T follicular helper cell (primary cell): ENCODE results near the gene SLC6A6.
"Not testable (repeated sequence)": the region's sequence is repeated elsewhere in the genome, so short reads cannot be mapped to it uniquely, and the experiment has no call there.

Experiments used
- DNase-seq: peaks from one replicate; pipeline ENCODE4 v3.0.0-alpha.2; 2020; ENCODE audit warnings: low read depth

SLC6A6 gene

GRCh38 chr3:14435175-14436014, 33.0 kb downstream of the SLC6A6 start:
- no peak for DNase-seq

DNA sequence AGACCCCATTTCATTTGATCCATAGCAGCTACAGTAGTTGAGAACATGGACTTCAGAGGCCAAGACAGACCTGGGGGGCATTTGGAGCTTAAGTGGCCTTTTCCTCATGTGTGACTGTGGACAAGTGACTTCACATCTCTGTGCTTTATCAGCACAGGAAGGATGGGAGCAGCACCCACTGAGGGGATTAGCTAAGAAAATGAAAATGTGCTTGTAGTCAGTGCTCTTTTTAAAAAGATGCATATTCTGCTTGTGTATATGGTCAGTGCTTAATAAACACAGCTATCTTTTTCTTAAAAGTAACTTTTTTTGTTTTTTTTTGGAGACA, 34.5 kb downstream of the SLC6A6 start:
- no peak for DNase-seq

DNA sequence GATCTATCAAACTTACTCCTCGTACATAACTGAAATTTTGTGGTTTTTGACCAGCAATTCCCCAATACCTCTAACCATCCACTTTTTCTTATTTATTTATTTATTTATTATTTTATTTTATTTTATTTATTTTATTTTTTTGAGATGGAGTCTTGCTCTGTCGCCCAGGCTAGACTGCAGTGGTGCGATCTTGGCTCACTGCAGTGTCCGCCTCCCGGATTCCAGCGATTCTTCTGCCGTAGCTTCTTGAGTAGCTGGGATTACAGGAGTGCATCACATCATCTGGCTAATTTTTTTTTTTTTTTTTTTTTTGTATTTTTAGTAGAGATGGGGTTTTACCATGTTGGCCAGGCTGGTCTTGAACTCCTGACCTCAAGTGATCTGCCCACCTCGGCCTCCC, 35.3 kb downstream of the SLC6A6 start:
- DNase-seq = not testable (repeated sequence)

- DNase-seq = no peak
These were observed 35.9 kb downstream of the SLC6A6 start for GRCh38 chr3:14438262-14438661.

GRCh38 chr3:14438929-14439328, 36.5 kb downstream of the SLC6A6 start:
- DNase-seq = no peak

GRCh38 chr3:14439501-14440167, 37.2 kb downstream of the SLC6A6 start:
- DNase-seq = no peak

- no peak for DNase-seq
These were observed 37.7 kb downstream of the SLC6A6 start for GRCh38 chr3:14440168-14440518.

GRCh38 chr3:14440531-14441239, 38.3 kb downstream of the SLC6A6 start:
- no peak for DNase-seq

GRCh38 chr3:14441240-14441919, 39.0 kb downstream of the SLC6A6 start:
- DNase-seq = no peak

- DNase-seq = no peak
These were observed 39.5 kb downstream of the SLC6A6 start for GRCh38 chr3:14441920-14442300.

- no peak for DNase-seq
These were observed 42.0 kb downstream of the SLC6A6 start for GRCh38 chr3:14444380-14444779.

DNA sequence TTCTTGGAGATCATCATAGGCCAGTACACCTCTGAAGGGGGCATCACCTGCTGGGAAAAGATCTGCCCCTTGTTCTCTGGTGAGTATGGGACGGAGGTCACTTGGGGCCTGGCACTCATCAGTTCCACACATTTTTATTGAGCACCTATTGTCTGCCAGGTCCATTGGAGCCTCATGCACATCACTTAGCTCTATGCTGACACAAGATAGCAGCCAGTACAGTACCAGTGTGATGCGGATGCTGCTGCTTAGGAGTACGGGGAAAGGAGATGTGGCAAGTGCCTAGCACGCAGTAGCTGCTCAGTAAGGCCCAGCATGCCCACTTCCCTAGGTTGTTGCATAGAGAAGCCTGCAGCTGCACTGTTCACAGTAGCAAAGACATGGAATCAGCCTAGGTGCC, 43.4 kb downstream of the SLC6A6 start:
- DNase-seq = no peak

- DNase-seq = no peak
These were observed 44.7 kb downstream of the SLC6A6 start for GRCh38 chr3:14446988-14447570.

GRCh38 chr3:14448063-14448462, 45.7 kb downstream of the SLC6A6 start:
- no peak for DNase-seq

GRCh38 chr3:14448756-14449727, 46.6 kb downstream of the SLC6A6 start:
- DNase-seq = no peak

- DNase-seq = no peak
These were observed 48.1 kb downstream of the SLC6A6 start for GRCh38 chr3:14450506-14450905.

DNA sequence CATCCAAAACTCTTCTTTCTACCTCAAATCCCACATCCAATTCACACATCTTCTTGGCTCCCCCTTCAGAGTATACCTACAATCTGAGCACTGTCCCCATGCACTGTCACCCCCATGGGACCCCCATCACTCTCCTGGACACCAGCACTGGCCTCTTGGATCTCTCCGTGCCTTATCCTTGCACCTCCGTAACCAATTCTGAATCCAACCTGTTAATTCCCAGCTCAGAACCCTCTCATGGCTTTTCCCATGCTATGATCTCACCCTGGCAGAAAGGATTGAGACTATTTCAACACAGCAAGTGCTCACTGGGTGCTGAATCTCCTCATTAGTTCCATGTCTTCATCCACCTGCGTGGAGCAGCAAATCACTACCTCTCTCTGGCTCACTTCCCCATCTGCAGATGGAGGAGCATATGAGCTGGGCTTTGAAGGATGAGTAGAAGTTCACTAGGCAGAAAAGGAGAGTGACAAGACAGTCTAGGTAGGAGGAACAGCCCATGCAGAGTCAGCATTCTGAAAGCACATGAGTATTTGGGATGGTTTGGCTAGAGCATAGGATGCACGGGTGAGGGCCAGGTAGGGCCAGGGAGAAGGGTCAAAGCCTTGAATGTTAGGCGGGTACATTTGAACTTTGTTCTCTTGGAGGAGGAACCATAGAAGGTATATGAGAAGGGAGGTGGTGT, 48.7 kb downstream of the SLC6A6 start:
- no peak for DNase-seq

GRCh38 chr3:14451844-14452739, 49.7 kb downstream of the SLC6A6 start:
- DNase-seq = no peak
